A673 (cell line): Measurements from ENCODE around the gene CCDC136.

ENCODE experiments used
- CTCF ChIP-seq: fragments of 300-800, 200-600 bp; sonication (generic); conservative IDR thresholded peaks from 2 replicates; pipeline ENCODE4 v1.5.1; 2017; ENCODE audit warnings: low read depth, mild to moderate bottlenecking, antibody characterized with exemption, low read length, moderate library complexity, mixed read lengths
- EZH2 ChIP-seq: fragments of 200-600 bp; sonication (generic); IDR thresholded peaks from 2 replicates; pipeline ENCODE4 v1.6.1; 2017; ENCODE audit warnings: borderline replicate concordance, low read depth, mild to moderate bottlenecking, mixed read lengths, antibody characterized with exemption, low read length; ENCODE audit not compliant: poor library complexity, severe bottlenecking

DNA sequence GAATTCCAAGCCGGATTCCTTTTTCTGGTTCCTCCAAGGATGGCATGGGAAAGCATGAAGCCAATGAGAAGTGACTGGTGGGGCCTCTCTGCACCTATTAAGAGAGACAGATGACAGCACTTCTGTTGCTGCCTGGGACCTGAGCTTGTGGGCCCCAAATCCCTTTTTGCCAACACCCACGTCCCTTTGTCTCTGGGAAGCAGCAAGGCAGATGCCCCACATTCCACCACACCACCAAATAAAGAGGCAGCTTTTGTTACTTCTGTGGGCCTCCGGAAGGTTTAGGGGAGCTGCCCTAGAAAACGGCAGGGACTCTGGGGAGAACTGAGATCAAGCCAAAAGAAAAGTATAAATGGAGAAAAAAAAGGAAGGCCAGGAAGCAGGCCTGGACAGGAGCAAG lies 3.4 kb downstream of the CCDC136 start:
- TF ChIP-seq CTCF (no peak), EZH2 (no peak)
